Activated T-cell treated with anti-CD3 and anti-CD28 coated beads, Interleukin-2, amount 50 U/mL, for 72 hours (primary cell): Measurements from ENCODE around the gene SYTL1. TPM values are rescaled to one million over a fixed set of nuclear protein-coding genes. Genes with fewer than 3 reads are reported as not detected.
A peak's percentile ranks its signal among the peaks of the same experiment; 100 is the strongest.

ENCODE experiments used
- ATAC-seq, 2 donors: fragments of 150-1000 bp; cut with Tn5 transposase; replicated peaks in 1 of 2; 2 replicates each; pipeline ENCODE4 v1.10.0; 2021; ENCODE audit warnings: moderate library complexity in 2 of 2, mild to moderate bottlenecking in 1 of 2
- DNase-seq, 2 donors: peaks; one replicate each; pipeline ENCODE4 v3.0.0; 2021 to 2022; ENCODE audit warnings: mixed read lengths in 1 of 2
- H3K27ac Mint-ChIP-seq: one replicate; pipeline ENCODE4 v1.8.0; 2022; ENCODE audit warnings: mild to moderate bottlenecking, moderate library complexity, mixed read lengths
- H3K27me3 Mint-ChIP-seq: one replicate; pipeline ENCODE4 v1.8.0; 2022; ENCODE audit warnings: low read depth, mixed read lengths
- H3K36me3 Mint-ChIP-seq, 2 donors: one replicate each; pipeline ENCODE4 v1.8.0; 2022; ENCODE audit warnings: mixed read lengths in 2 of 2, mild to moderate bottlenecking in 1 of 2; ENCODE audit not compliant: insufficient read depth in 2 of 2
- H3K4me1 Mint-ChIP-seq: one replicate; pipeline ENCODE4 v1.8.0; 2022; ENCODE audit warnings: low read depth, mixed read lengths
- H3K4me3 Mint-ChIP-seq, 2 donors: one replicate each; pipeline ENCODE4 v1.8.0; 2022; ENCODE audit warnings: mild to moderate bottlenecking in 2 of 2, mixed read lengths in 2 of 2, moderate library complexity in 2 of 2
- H3K9me3 Mint-ChIP-seq, 2 donors: one replicate each; pipeline ENCODE4 v1.8.0; 2022; ENCODE audit warnings: mixed read lengths in 2 of 2
- total RNA-seq, 2 donors: library from RNA; stranded (reverse); gene quantifications; one replicate each; pipeline ENCODE4 v1.2.3, GENCODE V29; 2022

The SYTL1 gene
- total RNA-seq, 2 donors from 2014 or later = 73.1 to 89.9 TPM

DNA sequence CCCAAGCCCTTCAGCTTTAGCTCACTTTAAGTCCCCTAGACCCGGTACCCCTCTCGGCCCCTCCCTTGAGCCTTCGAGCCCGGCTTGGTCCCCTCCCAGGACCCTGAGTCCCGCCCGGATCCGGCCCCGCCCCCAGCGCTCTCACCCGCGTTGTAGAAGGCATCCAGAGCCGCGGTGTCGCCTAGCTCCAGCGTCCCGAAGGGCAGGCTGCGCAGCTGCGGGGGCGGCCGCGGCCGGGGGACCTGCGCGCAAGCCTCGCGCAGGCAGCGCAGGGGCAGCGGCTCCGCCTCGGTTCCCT lies 24.2 kb downstream of the SYTL1 start:
- DNase-seq = peak; percentile 89 to 92
- peak overlapping the region; percentile 95 to 96 for H3K4me3 Mint-ChIP-seq
- peaks cover 34% of the 10 kb centered on the region for H3K4me1 Mint-ChIP-seq
- no peaks in the 10 kb centered on the region for H3K27me3 Mint-ChIP-seq
- H3K9me3 Mint-ChIP-seq = no peaks in the 10 kb centered on the region
- H3K36me3 Mint-ChIP-seq = no peaks in the 10 kb centered on the region
- peak; percentile 79 to 83 for ATAC-seq
- H3K27ac Mint-ChIP-seq = peak overlapping the region; percentile 68

DNA sequence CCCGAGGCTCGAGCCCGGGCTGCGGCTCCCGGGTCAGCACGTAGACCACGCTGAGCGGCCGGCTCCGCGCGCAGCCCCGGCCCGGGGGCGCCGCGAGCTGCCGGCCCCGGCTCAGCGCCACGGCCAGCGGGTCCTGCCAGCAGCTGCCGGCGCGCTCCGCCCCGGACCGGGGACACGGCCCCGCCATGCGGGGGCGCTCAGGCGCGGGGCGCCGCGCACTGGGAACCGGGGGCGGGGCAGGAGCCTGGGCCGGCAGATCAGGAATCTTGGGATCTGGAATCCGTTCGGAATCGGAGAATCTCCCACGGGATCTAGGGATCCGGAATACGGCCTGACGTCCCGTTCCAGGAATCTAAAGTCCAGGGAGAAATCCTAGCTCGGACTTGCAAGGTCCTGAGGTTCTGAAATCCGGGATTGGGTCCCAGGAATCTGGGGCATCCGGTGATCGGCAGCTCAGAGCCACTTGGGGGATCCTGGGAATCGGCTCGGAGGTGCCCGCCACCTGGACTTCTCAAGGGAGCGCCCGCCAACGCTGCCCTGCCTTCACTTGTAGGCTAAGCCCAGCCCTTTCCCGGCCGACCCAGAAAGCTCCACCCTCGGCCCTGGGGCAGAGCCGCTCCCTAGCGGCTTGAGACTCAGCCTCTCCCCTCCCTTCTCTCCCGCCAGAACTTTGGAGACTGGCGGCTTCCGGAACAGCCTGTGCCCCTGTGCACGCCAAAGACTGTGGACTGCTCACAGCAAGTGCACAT lies 24.8 kb downstream of the SYTL1 start, which contains the start of gene MAP3K6:
MAP3K6 (minus strand) TSS at position 551 of the 749 bp plus-strand sequence; CDS start at position 187, 364 bp downstream.
- Mint-ChIP-seq H3K9me3 (no peaks in the 10 kb centered on the region), H3K4me3 (peak within 1 kb of the TSS; percentile 95 to 96), H3K27me3 (no peaks in the 10 kb centered on the region), H3K27ac (peak within 1 kb of the TSS; percentile 68), H3K36me3 (no peaks in the 10 kb centered on the region), H3K4me1 (peaks cover 34% of the 10 kb centered on the region)
- ATAC-seq (peak; percentile 56 to 59), DNase-seq (peak; percentile 64 to 73)

DNA sequence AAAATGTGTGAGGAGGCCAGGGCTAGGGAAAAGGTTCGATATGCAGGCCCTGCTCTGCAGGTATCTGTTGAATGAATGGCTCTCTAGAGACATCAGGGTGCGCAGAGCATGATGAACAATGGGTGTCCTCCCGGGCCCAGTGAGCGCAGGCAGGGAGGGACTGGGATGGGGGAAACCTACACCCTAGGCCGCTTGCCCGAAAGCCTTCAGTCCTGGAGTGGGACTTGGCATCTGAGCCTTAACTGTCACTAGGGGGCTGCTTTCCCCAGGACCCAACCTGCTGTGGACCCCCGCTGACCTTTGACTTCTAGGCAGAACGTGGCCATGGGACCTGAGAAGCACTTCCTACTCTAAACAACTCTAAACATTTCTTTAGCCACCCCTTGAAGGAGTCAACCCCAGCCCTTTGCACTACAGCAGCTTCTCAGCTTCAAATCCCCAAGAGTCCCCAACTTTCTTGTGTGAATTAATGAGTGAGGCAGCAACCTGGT lies 25.4 kb downstream of the SYTL1 start:
- Mint-ChIP-seq H3K4me1 (peaks cover 34% of the 10 kb centered on the region), H3K27me3 (no peaks in the 10 kb centered on the region), H3K9me3 (no peaks in the 10 kb centered on the region), H3K4me3 (peak overlapping the region; percentile 77 to 78), H3K27ac (no peak overlapping the region), H3K36me3 (no peaks in the 10 kb centered on the region)
- DNase-seq (no peak), ATAC-seq (no peak)

DNA sequence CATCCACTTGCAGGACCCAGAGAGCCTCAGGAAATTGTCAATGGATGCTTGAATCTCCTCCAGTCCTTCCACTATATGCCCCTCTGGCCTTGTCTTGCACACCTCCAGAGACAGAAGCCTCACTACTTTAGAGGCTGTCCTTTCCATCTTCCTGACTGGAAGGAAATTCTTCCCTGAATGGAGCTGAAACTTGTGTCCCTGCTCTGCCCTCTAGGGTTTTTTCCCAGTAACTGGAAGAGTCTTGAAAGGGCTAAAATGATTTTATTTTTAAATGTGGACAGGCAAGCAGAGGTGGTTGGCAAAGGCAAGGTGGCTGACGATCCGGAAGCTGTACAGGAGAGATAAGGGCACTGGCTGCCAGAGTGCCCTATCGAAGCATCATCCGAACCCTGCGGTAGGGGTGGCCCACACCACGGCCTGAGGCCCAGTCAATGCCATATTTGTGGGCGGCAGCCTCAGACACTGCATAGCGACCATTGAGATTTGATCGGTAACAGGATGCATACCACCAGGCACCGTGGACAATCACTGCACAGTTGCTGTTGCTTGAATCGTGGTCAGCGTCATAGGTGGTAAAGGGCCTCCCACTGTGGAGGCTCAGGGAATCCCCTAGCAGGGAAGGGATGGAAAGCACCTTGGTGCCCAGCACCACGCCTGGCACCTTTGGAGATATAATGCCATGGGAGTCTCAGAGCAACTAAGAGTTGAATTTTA lies 27.2 kb downstream of the SYTL1 start:
- Mint-ChIP-seq H3K36me3 (no peaks in the 10 kb centered on the region), H3K4me3 (no peak overlapping the region), H3K27me3 (no peaks in the 10 kb centered on the region), H3K4me1 (peaks cover 34% of the 10 kb centered on the region), H3K27ac (no peak overlapping the region), H3K9me3 (no peaks in the 10 kb centered on the region)
- DNase-seq (no peak), ATAC-seq (no peak)

DNA sequence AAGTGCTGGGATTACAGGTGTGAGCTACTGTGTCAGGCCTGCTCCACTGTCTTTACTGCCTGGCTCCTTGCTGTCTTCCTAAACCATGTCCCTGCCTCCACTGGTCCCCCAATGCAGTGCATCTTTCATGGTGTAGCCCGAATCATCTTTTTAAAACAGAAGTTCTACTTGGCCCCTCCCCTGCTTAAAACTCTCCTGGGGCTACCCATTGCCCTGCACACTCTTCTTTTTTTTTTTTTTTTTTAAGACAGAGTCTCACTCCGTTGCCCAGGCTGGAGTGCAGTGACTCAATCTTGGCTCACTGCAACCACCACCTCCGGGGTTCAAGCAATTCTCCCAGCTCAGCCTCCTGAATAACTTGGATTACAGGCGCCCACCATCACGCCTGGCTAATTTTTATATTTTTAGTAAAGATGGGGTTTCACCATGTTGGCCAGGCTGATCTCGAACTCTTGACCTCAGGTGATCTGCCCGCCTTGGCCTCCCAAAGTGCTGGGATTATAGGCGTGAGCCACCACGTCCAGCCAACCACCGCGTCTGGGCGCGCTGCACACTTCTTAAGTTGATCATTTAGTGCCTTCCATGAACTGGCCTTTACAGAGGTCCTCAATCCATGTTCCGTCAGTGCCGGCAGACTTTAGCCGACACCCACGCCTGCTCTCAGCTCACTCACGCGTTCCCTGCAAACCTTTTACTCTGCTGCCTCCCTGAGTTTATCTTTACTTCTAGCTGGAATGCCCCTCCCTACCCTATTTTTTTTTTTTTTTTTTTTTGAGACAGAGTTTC lies 30.4 kb downstream of the SYTL1 start:
- H3K27ac Mint-ChIP-seq = no peak overlapping the region
- no peak for DNase-seq
- H3K36me3 Mint-ChIP-seq = no peaks in the 10 kb centered on the region
- H3K4me1 Mint-ChIP-seq = peaks cover 16% of the 10 kb centered on the region
- no peak for ATAC-seq
- H3K27me3 Mint-ChIP-seq = no peaks in the 10 kb centered on the region
- H3K9me3 Mint-ChIP-seq = no peaks in the 10 kb centered on the region
- H3K4me3 Mint-ChIP-seq = no peak overlapping the region

DNA sequence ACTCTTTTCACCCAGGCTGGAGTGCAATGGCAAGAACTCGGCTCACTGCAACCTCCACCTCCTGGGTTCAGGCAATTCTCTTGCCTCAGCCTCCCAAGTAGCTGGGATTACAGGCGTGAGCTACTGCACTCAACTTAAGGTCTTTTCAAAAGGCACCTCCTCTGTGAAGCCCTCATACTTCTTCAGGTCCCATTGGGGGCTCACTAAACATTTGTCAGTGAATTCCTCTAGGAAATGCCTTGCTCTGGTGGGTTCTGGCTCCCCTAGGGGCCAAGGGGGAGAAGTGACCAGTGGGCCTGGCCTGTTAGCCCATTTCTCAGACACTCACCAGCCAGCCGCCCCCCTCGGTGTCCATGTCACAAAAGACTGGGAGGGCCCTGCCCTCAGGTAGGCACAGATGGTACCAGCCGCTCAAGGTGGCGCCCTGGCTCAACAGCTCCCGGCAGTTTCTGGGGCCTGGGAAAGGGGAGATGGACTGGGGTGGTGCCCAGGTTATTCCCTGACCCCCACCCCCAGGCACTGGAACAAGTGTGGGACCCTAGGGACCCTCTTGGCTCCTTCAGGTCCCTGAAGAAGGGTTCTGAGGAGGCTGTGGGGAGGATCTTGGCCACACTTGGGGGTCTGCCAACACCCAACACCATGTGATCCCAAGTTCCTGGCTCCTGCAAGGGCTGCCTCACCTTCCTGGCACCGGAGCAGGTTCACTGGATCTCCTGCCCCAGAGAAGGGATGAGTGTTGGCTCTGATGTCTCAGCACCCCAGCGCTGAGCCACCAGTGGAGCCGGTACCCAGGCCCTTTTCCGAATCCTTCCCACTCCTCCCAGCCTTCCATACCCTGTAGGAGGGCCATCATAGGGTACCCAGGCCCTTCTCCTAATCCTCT lies 31.2 kb downstream of the SYTL1 start:
- H3K27me3 Mint-ChIP-seq = no peaks in the 10 kb centered on the region
- no peak overlapping the region for H3K4me3 Mint-ChIP-seq
- no peaks in the 10 kb centered on the region for H3K9me3 Mint-ChIP-seq
- H3K4me1 Mint-ChIP-seq = peaks cover 14% of the 10 kb centered on the region
- H3K27ac Mint-ChIP-seq = no peak overlapping the region
- H3K36me3 Mint-ChIP-seq = no peaks in the 10 kb centered on the region
- ATAC-seq = no peak
- no peak for DNase-seq

DNA sequence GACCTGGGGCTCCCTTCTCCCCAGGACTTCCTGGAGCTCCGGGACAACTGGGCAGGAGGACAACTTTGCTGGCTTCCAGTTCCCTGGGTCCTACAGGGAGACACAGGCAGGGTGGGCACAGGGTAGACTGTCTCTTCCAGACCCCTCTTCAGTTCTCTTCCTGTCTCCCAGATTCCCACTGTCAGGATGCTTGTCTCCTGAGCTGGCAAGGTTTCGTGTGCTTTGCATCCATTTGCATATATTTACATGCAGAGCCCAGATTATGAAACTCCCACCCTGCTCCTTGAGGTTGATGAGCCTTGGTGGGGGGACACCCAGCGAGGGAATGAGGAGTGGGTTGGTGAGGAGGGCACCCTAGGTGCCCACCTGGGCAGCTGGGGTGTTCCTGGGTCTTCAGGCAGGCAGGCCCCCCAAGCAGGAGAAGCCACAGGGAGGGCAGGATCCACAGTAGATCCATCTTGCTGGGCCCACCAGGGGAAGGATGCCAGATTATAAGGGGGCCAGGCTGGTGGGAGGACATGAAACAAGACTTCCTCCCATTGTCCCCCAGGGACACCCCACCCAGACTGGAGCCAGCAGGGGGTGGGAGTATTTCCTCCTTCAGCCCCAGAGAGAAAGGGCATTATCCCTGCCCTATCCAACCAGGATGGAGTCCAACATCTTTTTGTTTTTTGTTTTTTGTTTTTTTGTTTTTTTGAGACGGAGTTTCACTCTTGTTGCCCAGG lies 32.7 kb downstream of the SYTL1 start, which contains the start of gene FCN3:
FCN3 (minus strand) TSS at position 463 of the 725 bp plus-strand sequence; CDS start at position 457, 6 bp downstream.
- no peaks in the 10 kb centered on the region for H3K36me3 Mint-ChIP-seq
- no peak for DNase-seq
- H3K4me1 Mint-ChIP-seq = peaks cover 7% of the 10 kb centered on the region
- H3K27ac Mint-ChIP-seq = no peak within 1 kb of the TSS
- H3K27me3 Mint-ChIP-seq = no peaks in the 10 kb centered on the region
- H3K9me3 Mint-ChIP-seq = no peaks in the 10 kb centered on the region
- no peak for ATAC-seq
- H3K4me3 Mint-ChIP-seq = no peak within 1 kb of the TSS

DNA sequence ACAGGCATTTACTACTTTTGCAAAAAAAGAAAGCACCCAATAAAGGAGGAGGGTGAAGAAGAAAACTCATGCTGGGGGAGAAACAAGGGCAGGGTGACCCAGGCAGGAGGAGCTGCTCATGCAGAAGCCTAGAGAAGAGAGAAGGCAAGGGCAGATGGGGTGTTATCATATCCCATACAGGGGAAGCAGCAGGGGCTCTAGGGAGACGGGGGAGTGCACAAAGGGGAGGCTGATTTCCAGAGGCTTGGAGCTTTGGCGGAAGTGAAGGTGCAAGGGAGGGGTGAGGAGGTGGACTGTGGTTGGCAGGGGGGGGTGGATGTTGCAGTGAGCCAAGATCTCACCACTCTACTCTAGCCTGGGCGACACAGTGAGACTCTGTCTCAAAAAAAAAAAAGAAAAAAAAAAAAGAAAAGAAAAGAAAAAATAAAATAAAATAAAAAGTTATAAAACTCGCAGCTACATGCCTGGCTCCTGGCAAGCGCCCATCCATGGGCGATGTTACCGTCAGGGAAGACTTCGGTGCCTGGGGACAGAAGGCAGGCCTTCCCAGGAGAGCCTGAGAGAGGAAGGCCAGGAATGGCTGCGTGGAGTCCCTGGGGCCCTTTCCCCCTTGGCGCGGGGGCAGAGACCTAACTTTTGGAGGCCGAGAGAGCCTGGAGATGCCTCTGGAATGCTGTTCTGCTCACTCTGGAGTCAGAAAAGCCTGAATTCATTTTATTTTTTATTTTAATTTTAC lies 36.1 kb downstream of the SYTL1 start:
- no peak overlapping the region for H3K4me3 Mint-ChIP-seq
- H3K9me3 Mint-ChIP-seq = no peaks in the 10 kb centered on the region
- DNase-seq (no peak), ATAC-seq (no peak)
- no peak overlapping the region for H3K27ac Mint-ChIP-seq
- no peaks in the 10 kb centered on the region for H3K36me3 Mint-ChIP-seq
- no peaks in the 10 kb centered on the region for H3K4me1 Mint-ChIP-seq
- H3K27me3 Mint-ChIP-seq = no peaks in the 10 kb centered on the region

DNA sequence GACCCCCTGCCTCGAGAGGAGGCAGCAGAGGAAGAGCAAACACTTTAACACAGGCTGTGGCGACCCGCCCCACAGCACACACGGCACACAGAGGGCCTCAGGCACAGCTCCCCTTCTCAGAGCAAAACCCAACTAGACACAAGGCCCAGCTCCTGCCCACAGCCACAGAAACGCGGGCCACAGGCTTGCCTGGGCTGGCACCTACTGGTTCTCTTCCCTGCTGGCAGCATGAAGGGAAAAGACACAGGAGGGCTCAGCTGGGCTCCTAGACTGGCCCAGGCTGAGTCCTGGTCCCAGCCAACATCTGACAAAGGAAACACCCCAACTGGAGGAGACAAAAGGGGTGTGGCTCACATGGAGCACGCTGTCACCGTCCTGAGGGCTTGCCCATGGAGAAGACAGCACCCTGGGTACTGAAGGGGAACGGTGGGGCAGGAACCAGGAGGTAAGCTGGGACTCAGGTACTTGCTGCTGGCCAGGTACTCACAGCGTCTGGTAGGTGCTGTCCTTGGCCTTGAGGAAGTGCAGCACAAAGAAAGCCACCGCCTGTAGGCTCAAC lies 37.8 kb downstream of the SYTL1 start:
- Mint-ChIP-seq H3K27ac (no peak overlapping the region), H3K27me3 (no peaks in the 10 kb centered on the region), H3K4me3 (no peak overlapping the region), H3K9me3 (no peaks in the 10 kb centered on the region), H3K4me1 (no peaks in the 10 kb centered on the region), H3K36me3 (no peaks in the 10 kb centered on the region)
- DNase-seq (no peak), ATAC-seq (no peak)

DNA sequence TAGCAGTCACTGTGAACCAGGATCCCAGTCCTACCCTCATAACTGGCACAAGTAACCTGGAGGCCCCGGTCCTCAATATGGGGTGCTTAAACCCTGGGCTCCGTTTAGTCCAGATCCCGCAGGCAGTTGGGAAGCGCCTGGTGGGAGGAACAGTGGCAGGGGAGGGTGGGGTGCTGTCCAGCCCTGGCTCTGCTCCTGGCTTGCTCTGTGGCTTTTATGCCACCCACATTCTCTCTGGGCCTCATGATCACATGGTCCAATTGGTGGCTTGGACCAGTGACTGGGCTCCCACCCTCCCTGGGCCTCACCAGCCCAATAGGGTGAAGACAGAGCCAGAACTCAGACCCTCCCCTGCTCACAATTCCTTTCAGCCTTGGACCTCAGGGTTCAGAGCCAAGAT lies 38.4 kb downstream of the SYTL1 start:
- Mint-ChIP-seq H3K27ac (no peak overlapping the region), H3K27me3 (no peaks in the 10 kb centered on the region), H3K9me3 (no peaks in the 10 kb centered on the region), H3K36me3 (no peaks in the 10 kb centered on the region), H3K4me1 (no peaks in the 10 kb centered on the region), H3K4me3 (no peak overlapping the region)
- ATAC-seq (no peak), DNase-seq (no peak)
